Measurements from ENCODE around the gene ANO1. TPM values are rescaled to one million over a fixed set of nuclear protein-coding genes. Genes with fewer than 3 reads are reported as not detected.

ANO1 gene
- total RNA-seq, 3 donors from 2014 or later (not counting 1 experiment from before 2014, with no cell fraction given): not detected

GRCh38 chr11:70068950-70069349 is 9.2 kb upstream of the ANO1 start:
- no peaks in the 10 kb centered on the region for H3K4me1 Mint-ChIP-seq
- H3K27ac Mint-ChIP-seq: no peak overlapping the region
- H3K4me3 Mint-ChIP-seq: no peak overlapping the region
- Histone ChIP-seq H3K4me3 (ENCODE audit: low read length) (no peak overlapping the region), H3K27me3 (ENCODE audit: control insufficient read depth, insufficient read depth, low read length) (no peaks in the 10 kb centered on the region), H3K27ac (ENCODE audit: low read length) (no peak overlapping the region), H3K4me1 (ENCODE audit: control insufficient read depth, insufficient read depth, low read length) (no peaks in the 10 kb centered on the region), H3K36me3 (ENCODE audit: control insufficient read depth, insufficient read depth, low read length) (no peaks in the 10 kb centered on the region), H3K9me3 (ENCODE audit: control insufficient read depth, insufficient read depth, low read length) (no peaks in the 10 kb centered on the region)
- peaks cover 40 to 76% of the 10 kb centered on the region in 2 donors for H3K27me3 Mint-ChIP-seq (ENCODE audit: low read depth in 2 of 2)
- TF ChIP-seq, protein P1, sequence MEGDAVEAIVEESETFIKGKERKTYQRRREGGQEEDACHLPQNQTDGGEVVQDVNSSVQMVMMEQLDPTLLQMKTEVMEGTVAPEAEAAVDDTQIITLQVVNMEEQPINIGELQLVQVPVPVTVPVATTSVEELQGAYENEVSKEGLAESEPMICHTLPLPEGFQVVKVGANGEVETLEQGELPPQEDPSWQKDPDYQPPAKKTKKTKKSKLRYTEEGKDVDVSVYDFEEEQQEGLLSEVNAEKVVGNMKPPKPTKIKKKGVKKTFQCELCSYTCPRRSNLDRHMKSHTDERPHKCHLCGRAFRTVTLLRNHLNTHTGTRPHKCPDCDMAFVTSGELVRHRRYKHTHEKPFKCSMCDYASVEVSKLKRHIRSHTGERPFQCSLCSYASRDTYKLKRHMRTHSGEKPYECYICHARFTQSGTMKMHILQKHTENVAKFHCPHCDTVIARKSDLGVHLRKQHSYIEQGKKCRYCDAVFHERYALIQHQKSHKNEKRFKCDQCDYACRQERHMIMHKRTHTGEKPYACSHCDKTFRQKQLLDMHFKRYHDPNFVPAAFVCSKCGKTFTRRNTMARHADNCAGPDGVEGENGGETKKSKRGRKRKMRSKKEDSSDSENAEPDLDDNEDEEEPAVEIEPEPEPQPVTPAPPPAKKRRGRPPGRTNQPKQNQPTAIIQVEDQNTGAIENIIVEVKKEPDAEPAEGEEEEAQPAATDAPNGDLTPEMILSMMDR (IDR thresholded peaks at IDR 0.05): no peak
- no peaks in the 10 kb centered on the region for H3K9me3 Mint-ChIP-seq
- DNase-seq (no peak), ATAC-seq (no peak)
- intact Hi-C loops (cut with micrococcal nuclease): no loop called here
- 96% methylated on average over 2 of the region's 2 CpGs for WGBS (ENCODE audit: insufficient coverage)
- H3K36me3 Mint-ChIP-seq: no peaks in the 10 kb centered on the region

DNA sequence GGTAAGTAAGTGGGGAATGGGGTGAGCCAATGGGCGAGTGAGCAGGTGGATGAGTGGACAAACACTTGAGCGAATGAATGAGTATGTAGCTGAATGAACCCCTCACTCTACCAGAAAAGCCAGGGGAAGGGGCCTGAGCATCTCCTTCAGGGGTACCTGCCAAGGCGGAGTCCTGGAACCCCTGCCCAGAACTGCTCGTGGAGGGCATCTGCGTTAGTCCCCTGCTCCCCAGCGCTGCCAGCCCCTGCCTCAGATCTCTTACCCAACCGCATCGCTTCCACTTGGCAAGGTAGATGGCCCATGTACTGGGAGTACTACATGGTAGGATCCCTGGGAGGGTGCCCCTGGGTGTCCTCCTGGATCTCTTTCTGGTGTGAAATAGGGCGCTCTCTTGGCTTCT is 7.4 kb upstream of the ANO1 start:
- H3K9me3 ChIP-seq (ENCODE audit: control insufficient read depth, insufficient read depth, low read length): no peaks in the 10 kb centered on the region
- H3K27ac ChIP-seq (ENCODE audit: low read length): no peak overlapping the region
- no peak overlapping the region for H3K4me3 ChIP-seq (ENCODE audit: low read length)
- DNase-seq: no peak
- ATAC-seq: no peak
- TF ChIP-seq, protein P1 (IDR thresholded peaks at IDR 0.05): no peak
- Mint-ChIP-seq H3K4me3 (no peak overlapping the region), H3K36me3 (no peaks in the 10 kb centered on the region), H3K27ac (no peak overlapping the region), H3K4me1 (no peaks in the 10 kb centered on the region), H3K9me3 (no peaks in the 10 kb centered on the region), H3K27me3 (ENCODE audit: low read depth in 2 of 2) (peaks cover 40 to 73% of the 10 kb centered on the region in 2 donors)
- no peaks in the 10 kb centered on the region for H3K36me3 ChIP-seq (ENCODE audit: control insufficient read depth, insufficient read depth, low read length)
- H3K4me1 ChIP-seq (ENCODE audit: control insufficient read depth, insufficient read depth, low read length): no peaks in the 10 kb centered on the region
- intact Hi-C loops (cut with micrococcal nuclease): no loop called here
- H3K27me3 ChIP-seq (ENCODE audit: control insufficient read depth, insufficient read depth, low read length): no peaks in the 10 kb centered on the region
- WGBS (ENCODE audit: insufficient coverage): 93% methylated on average over 9 of the region's 9 CpGs

- Mint-ChIP-seq H3K4me3 (no peak overlapping the region), H3K4me1 (no peaks in the 10 kb centered on the region), H3K9me3 (no peaks in the 10 kb centered on the region), H3K36me3 (no peaks in the 10 kb centered on the region), H3K27me3 (ENCODE audit: low read depth in 2 of 2) (peaks cover 43 to 82% of the 10 kb centered on the region in 2 donors), H3K27ac (no peak overlapping the region)
- TF ChIP-seq, protein P1 (IDR thresholded peaks at IDR 0.05): no peak
- Histone ChIP-seq H3K4me1 (ENCODE audit: control insufficient read depth, insufficient read depth, low read length) (no peaks in the 10 kb centered on the region), H3K9me3 (ENCODE audit: control insufficient read depth, insufficient read depth, low read length) (no peaks in the 10 kb centered on the region), H3K4me3 (ENCODE audit: low read length) (no peak overlapping the region), H3K27me3 (ENCODE audit: control insufficient read depth, insufficient read depth, low read length) (peaks cover under 1% of the 10 kb centered on the region), H3K36me3 (ENCODE audit: control insufficient read depth, insufficient read depth, low read length) (no peaks in the 10 kb centered on the region), H3K27ac (ENCODE audit: low read length) (no peak overlapping the region)
- intact Hi-C loops (cut with micrococcal nuclease): no loop called here
- DNase-seq (no peak), ATAC-seq (no peak)
- WGBS (ENCODE audit: insufficient coverage): 84% methylated on average over 12 of the region's 12 CpGs
Measured at GRCh38 chr11:70071996-70072395, 6.1 kb upstream of the ANO1 start.

- Mint-ChIP-seq H3K27me3 (ENCODE audit: low read depth in 2 of 2) (peaks cover 46 to 86% of the 10 kb centered on the region in 2 donors), H3K9me3 (no peaks in the 10 kb centered on the region), H3K27ac (no peak overlapping the region), H3K4me1 (no peaks in the 10 kb centered on the region), H3K4me3 (no peak overlapping the region), H3K36me3 (no peaks in the 10 kb centered on the region)
- Histone ChIP-seq H3K9me3 (ENCODE audit: control insufficient read depth, insufficient read depth, low read length) (no peaks in the 10 kb centered on the region), H3K36me3 (ENCODE audit: control insufficient read depth, insufficient read depth, low read length) (no peaks in the 10 kb centered on the region), H3K4me1 (ENCODE audit: control insufficient read depth, insufficient read depth, low read length) (no peaks in the 10 kb centered on the region), H3K27ac (ENCODE audit: low read length) (no peak overlapping the region), H3K27me3 (ENCODE audit: control insufficient read depth, insufficient read depth, low read length) (peaks cover 3% of the 10 kb centered on the region), H3K4me3 (ENCODE audit: low read length) (no peak overlapping the region)
- no peak for DNase-seq
- 49% methylated on average over 12 of the region's 12 CpGs for WGBS (ENCODE audit: insufficient coverage)
- no peak for ATAC-seq
- intact Hi-C loops (cut with micrococcal nuclease): no loop called here
- TF ChIP-seq, protein P1 (IDR thresholded peaks at IDR 0.05): no peak
Measured at GRCh38 chr11:70072461-70072860, 5.7 kb upstream of the ANO1 start.
